ENCODE results near the gene TMBIM4.
A peak's percentile ranks its signal among the peaks of the same experiment; 100 is the strongest.

Gene TMBIM4

DNA sequence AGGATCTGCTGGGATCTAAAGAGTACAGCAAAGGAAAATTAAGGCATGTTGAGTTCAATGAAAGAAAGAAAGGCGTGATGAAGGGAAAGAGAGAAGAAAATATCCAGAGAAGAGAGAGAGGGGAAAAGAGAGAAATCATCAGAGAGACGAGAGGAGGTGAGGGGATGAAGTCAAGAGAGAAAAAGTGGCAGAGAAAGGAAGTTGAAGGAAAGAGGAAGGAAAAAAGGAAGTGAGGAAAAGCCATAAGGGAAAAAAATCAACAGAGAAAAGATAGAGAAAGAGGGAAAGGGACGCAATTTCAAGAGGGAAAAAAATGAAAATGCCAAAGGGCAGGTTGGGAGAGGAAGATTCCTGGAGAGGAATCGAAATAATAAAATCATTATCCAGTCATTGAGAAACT lies 79.6 kb downstream of the TMBIM4 start:
- no peak for DNase-seq (ENCODE audit: low spot score)

- DNase-seq (ENCODE audit: low spot score) = peak; percentile 74
Measured at GRCh38 chr12:66087365-66087943, 82.3 kb downstream of the TMBIM4 start.

- DNase-seq (ENCODE audit: low spot score) = no peak
Measured at GRCh38 chr12:66085998-66086397, 83.8 kb downstream of the TMBIM4 start.

Measured in AG08395 (cell line).